Retinal pigment epithelial cell (primary cell): ENCODE measurements around the gene NVL.
A peak's percentile ranks its signal among the peaks of the same experiment; 100 is the strongest.

ENCODE experiments used
- DNase-seq: peaks from one replicate; pipeline ENCODE4 v3.0.0-alpha.2; 2010; ENCODE audit warnings: low read depth
- H3K4me3 ChIP-seq: 2 replicates; pipeline ENCODE4 v1.5.1; 2011; ENCODE audit warnings: mild to moderate bottlenecking, low read length, control low read depth, moderate library complexity
- CTCF ChIP-seq: conservative IDR thresholded peaks from 2 replicates; pipeline ENCODE4 v1.5.1; 2011; ENCODE audit warnings: low read depth, low read length, control low read depth, inconsistent platforms

The NVL gene

GRCh38 chr1:224329842-224330753 is at the start of gene NVL:
Gene NVL, minus strand, starts transcription at chr1:224330172. Its CDS starts 45 bp downstream, at chr1:224330127.
- peak within 1 kb of the TSS; percentile 99 for H3K4me3 ChIP-seq
- TF ChIP-seq CTCF: no peak
- peak; percentile 71 for DNase-seq

GRCh38 chr1:224378855-224379631 is 49.1 kb upstream of the NVL start:
- DNase-seq: no peak
- no peak for TF ChIP-seq CTCF
- no peak overlapping the region for H3K4me3 ChIP-seq

GRCh38 chr1:224377676-224378006 is 47.7 kb upstream of the NVL start:
- peak; percentile 52 for DNase-seq
- no peak for TF ChIP-seq CTCF
- no peak overlapping the region for H3K4me3 ChIP-seq

GRCh38 chr1:224375059-224375458 is 45.1 kb upstream of the NVL start:
- no peak for TF ChIP-seq CTCF
- no peak for DNase-seq
- H3K4me3 ChIP-seq: no peak overlapping the region

- no peak overlapping the region for H3K4me3 ChIP-seq
- TF ChIP-seq CTCF: no peak
- no peak for DNase-seq
Observed at GRCh38 chr1:224373008-224373590, 43.1 kb upstream of the NVL start.

GRCh38 chr1:224368409-224368808 is 38.4 kb upstream of the NVL start:
- DNase-seq: no peak
- H3K4me3 ChIP-seq: no peak overlapping the region
- TF ChIP-seq CTCF: no peak
